Measurements from ENCODE around the gene CRHR1. TPM values are rescaled to one million over a fixed set of nuclear protein-coding genes. Genes with fewer than 3 reads are reported as not detected.

CRHR1 gene
- total and polyA plus RNA-seq, 2 donors, result 0.05 to 0.32 TPM

- WGBS, result 73% methylated on average over 6 of the region's 6 CpGs
- H3K4me1 ChIP-seq (ENCODE audit: control insufficient read depth in 2 of 2, insufficient read depth in 2 of 2, low read length in 2 of 2), result no peaks in the 10 kb centered on the region
- peaks cover 0 to 12% of the 10 kb centered on the region in 2 donors for H3K27me3 ChIP-seq (ENCODE audit: control insufficient read depth in 2 of 2, insufficient read depth in 1 of 2, low read length in 1 of 2)
- no peaks in the 10 kb centered on the region for H3K9me3 ChIP-seq (ENCODE audit: control insufficient read depth in 2 of 2, insufficient read depth in 1 of 2, low read length in 1 of 2)
- DNase-seq (ENCODE audit: low read depth in 6 of 9, low spot score in 9 of 9), result no peak
- H3K4me3 ChIP-seq (ENCODE audit: low read length in 2 of 2), result no peak overlapping the region
- H3K36me3 ChIP-seq (ENCODE audit: control insufficient read depth in 2 of 2, insufficient read depth in 2 of 2, low read length in 1 of 2), result no peaks in the 10 kb centered on the region
- H3K27ac ChIP-seq (ENCODE audit: low read depth in 1 of 2, low read length in 1 of 2), result no peak overlapping the region
These were observed 49.8 kb downstream of the CRHR1 start for GRCh38 chr17:45833920-45834319.

- H3K4me3 ChIP-seq (ENCODE audit: low read length in 2 of 2), result no peak overlapping the region
- H3K27me3 ChIP-seq (ENCODE audit: control insufficient read depth in 2 of 2, insufficient read depth in 1 of 2, low read length in 1 of 2), result peaks cover 0 to 12% of the 10 kb centered on the region in 2 donors
- WGBS, result 96% methylated on average over 26 of the region's 26 CpGs
- DNase-seq (ENCODE audit: low read depth in 6 of 9, low spot score in 9 of 9), result no peak
- no peaks in the 10 kb centered on the region for H3K4me1 ChIP-seq (ENCODE audit: control insufficient read depth in 2 of 2, insufficient read depth in 2 of 2, low read length in 2 of 2)
- no peak overlapping the region for H3K27ac ChIP-seq (ENCODE audit: low read depth in 1 of 2, low read length in 1 of 2)
- H3K36me3 ChIP-seq (ENCODE audit: control insufficient read depth in 2 of 2, insufficient read depth in 2 of 2, low read length in 1 of 2), result no peaks in the 10 kb centered on the region
- no peaks in the 10 kb centered on the region for H3K9me3 ChIP-seq (ENCODE audit: control insufficient read depth in 2 of 2, insufficient read depth in 1 of 2, low read length in 1 of 2)
These were observed 50.6 kb downstream of the CRHR1 start for GRCh38 chr17:45834471-45835396.

GRCh38 chr17:45835481-45835880, 51.4 kb downstream of the CRHR1 start:
- Histone ChIP-seq H3K36me3 (ENCODE audit: control insufficient read depth in 2 of 2, insufficient read depth in 2 of 2, low read length in 1 of 2) (no peaks in the 10 kb centered on the region), H3K4me3 (ENCODE audit: low read length in 2 of 2) (no peak overlapping the region), H3K27me3 (ENCODE audit: control insufficient read depth in 2 of 2, insufficient read depth in 1 of 2, low read length in 1 of 2) (peaks cover 0 to 12% of the 10 kb centered on the region in 2 donors), H3K9me3 (ENCODE audit: control insufficient read depth in 2 of 2, insufficient read depth in 1 of 2, low read length in 1 of 2) (no peaks in the 10 kb centered on the region), H3K4me1 (ENCODE audit: control insufficient read depth in 2 of 2, insufficient read depth in 2 of 2, low read length in 2 of 2) (no peaks in the 10 kb centered on the region), H3K27ac (ENCODE audit: low read depth in 1 of 2, low read length in 1 of 2) (no peak overlapping the region)
- DNase-seq (ENCODE audit: low read depth in 6 of 9, low spot score in 9 of 9), result no peak
- 97% methylated on average over 5 of the region's 5 CpGs for WGBS

- Histone ChIP-seq H3K4me1 (ENCODE audit: control insufficient read depth in 2 of 2, insufficient read depth in 2 of 2, low read length in 2 of 2) (no peaks in the 10 kb centered on the region), H3K36me3 (ENCODE audit: control insufficient read depth in 2 of 2, insufficient read depth in 2 of 2, low read length in 1 of 2) (no peaks in the 10 kb centered on the region), H3K4me3 (ENCODE audit: low read length in 2 of 2) (no peak overlapping the region), H3K27ac (ENCODE audit: low read depth in 1 of 2, low read length in 1 of 2) (no peak overlapping the region), H3K27me3 (ENCODE audit: control insufficient read depth in 2 of 2, insufficient read depth in 1 of 2, low read length in 1 of 2) (peaks cover 0 to 12% of the 10 kb centered on the region in 2 donors), H3K9me3 (ENCODE audit: control insufficient read depth in 2 of 2, insufficient read depth in 1 of 2, low read length in 1 of 2) (no peaks in the 10 kb centered on the region)
- WGBS, result 86% methylated on average over 20 of the region's 20 CpGs
- no peak for DNase-seq (ENCODE audit: low read depth in 6 of 9, low spot score in 9 of 9)
These were observed 52.2 kb downstream of the CRHR1 start for GRCh38 chr17:45836047-45837044.

GRCh38 chr17:45837187-45837586, 53.1 kb downstream of the CRHR1 start:
- Histone ChIP-seq H3K4me1 (ENCODE audit: control insufficient read depth in 2 of 2, insufficient read depth in 2 of 2, low read length in 2 of 2) (no peaks in the 10 kb centered on the region), H3K9me3 (ENCODE audit: control insufficient read depth in 2 of 2, insufficient read depth in 1 of 2, low read length in 1 of 2) (no peaks in the 10 kb centered on the region), H3K27me3 (ENCODE audit: control insufficient read depth in 2 of 2, insufficient read depth in 1 of 2, low read length in 1 of 2) (peaks cover 0 to 15% of the 10 kb centered on the region in 2 donors), H3K4me3 (ENCODE audit: low read length in 2 of 2) (no peak overlapping the region), H3K27ac (ENCODE audit: low read depth in 1 of 2, low read length in 1 of 2) (no peak overlapping the region), H3K36me3 (ENCODE audit: control insufficient read depth in 2 of 2, insufficient read depth in 2 of 2, low read length in 1 of 2) (no peaks in the 10 kb centered on the region)
- DNase-seq (ENCODE audit: low read depth in 6 of 9, low spot score in 9 of 9), result no peak
- 75% methylated on average over 10 of the region's 10 CpGs for WGBS

GRCh38 chr17:45837603-45838002, 53.5 kb downstream of the CRHR1 start:
- Histone ChIP-seq H3K4me1 (ENCODE audit: control insufficient read depth in 2 of 2, insufficient read depth in 2 of 2, low read length in 2 of 2) (no peaks in the 10 kb centered on the region), H3K4me3 (ENCODE audit: low read length in 2 of 2) (no peak overlapping the region), H3K27ac (ENCODE audit: low read depth in 1 of 2, low read length in 1 of 2) (no peak overlapping the region), H3K9me3 (ENCODE audit: control insufficient read depth in 2 of 2, insufficient read depth in 1 of 2, low read length in 1 of 2) (no peaks in the 10 kb centered on the region), H3K27me3 (ENCODE audit: control insufficient read depth in 2 of 2, insufficient read depth in 1 of 2, low read length in 1 of 2) (peaks cover 0 to 15% of the 10 kb centered on the region in 2 donors), H3K36me3 (ENCODE audit: control insufficient read depth in 2 of 2, insufficient read depth in 2 of 2, low read length in 1 of 2) (no peaks in the 10 kb centered on the region)
- 98% methylated on average over 9 of the region's 9 CpGs for WGBS
- DNase-seq (ENCODE audit: low read depth in 6 of 9, low spot score in 9 of 9), result no peak

- H3K9me3 ChIP-seq (ENCODE audit: control insufficient read depth in 2 of 2, insufficient read depth in 1 of 2, low read length in 1 of 2), result no peaks in the 10 kb centered on the region
- H3K27ac ChIP-seq (ENCODE audit: low read depth in 1 of 2, low read length in 1 of 2), result no peak overlapping the region
- no peak overlapping the region for H3K4me3 ChIP-seq (ENCODE audit: low read length in 2 of 2)
- 92% methylated on average over 8 of the region's 8 CpGs for WGBS
- peaks cover 0 to 15% of the 10 kb centered on the region in 2 donors for H3K27me3 ChIP-seq (ENCODE audit: control insufficient read depth in 2 of 2, insufficient read depth in 1 of 2, low read length in 1 of 2)
- H3K4me1 ChIP-seq (ENCODE audit: control insufficient read depth in 2 of 2, insufficient read depth in 2 of 2, low read length in 2 of 2), result no peaks in the 10 kb centered on the region
- no peaks in the 10 kb centered on the region for H3K36me3 ChIP-seq (ENCODE audit: control insufficient read depth in 2 of 2, insufficient read depth in 2 of 2, low read length in 1 of 2)
- no peak for DNase-seq (ENCODE audit: low read depth in 6 of 9, low spot score in 9 of 9)
These were observed 54.7 kb downstream of the CRHR1 start for GRCh38 chr17:45838751-45839295.

- no peak for DNase-seq (ENCODE audit: low read depth in 6 of 9, low spot score in 9 of 9)
- Histone ChIP-seq H3K27ac (ENCODE audit: low read depth in 1 of 2, low read length in 1 of 2) (no peak overlapping the region), H3K9me3 (ENCODE audit: control insufficient read depth in 2 of 2, insufficient read depth in 1 of 2, low read length in 1 of 2) (no peaks in the 10 kb centered on the region), H3K4me3 (ENCODE audit: low read length in 2 of 2) (no peak overlapping the region), H3K36me3 (ENCODE audit: control insufficient read depth in 2 of 2, insufficient read depth in 2 of 2, low read length in 1 of 2) (no peaks in the 10 kb centered on the region), H3K4me1 (ENCODE audit: control insufficient read depth in 2 of 2, insufficient read depth in 2 of 2, low read length in 2 of 2) (no peaks in the 10 kb centered on the region), H3K27me3 (ENCODE audit: control insufficient read depth in 2 of 2, insufficient read depth in 1 of 2, low read length in 1 of 2) (peaks cover 0 to 15% of the 10 kb centered on the region in 2 donors)
- 98% methylated on average over 4 of the region's 4 CpGs for WGBS
These were observed 55.3 kb downstream of the CRHR1 start for GRCh38 chr17:45839442-45839841.

Data from thymus (tissue), 11 donors.